Measurements from ENCODE around the gene NEGR1. TPM values are rescaled to one million over a fixed set of nuclear protein-coding genes. Genes with fewer than 3 reads are reported as not detected.

Gene NEGR1
- polyA plus RNA-seq, 4 donors, result 3.5 to 5.2 (median 4.1) TPM

DNA sequence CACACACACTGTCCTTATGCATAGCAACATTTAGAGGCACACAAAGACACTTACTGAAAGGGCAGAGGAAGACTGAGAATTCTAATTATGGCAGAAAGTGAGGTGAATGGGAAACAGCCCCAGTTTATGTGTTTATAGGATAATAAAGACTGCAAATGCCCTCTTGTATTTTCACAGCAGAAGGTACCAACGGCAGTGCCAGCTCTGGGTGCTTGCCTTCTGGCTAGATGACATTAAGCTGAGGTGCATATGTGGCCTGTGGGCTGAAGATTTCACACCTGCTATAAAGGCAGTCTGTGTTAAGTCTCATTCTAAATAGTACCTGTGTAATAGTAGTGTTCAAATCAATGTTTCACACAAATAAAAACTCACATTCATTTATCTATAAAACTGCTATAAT, 854.3 kb downstream of the NEGR1 start:
- no peak for DNase-seq (ENCODE audit: low read depth in 4 of 4, low spot score in 3 of 4)

DNA sequence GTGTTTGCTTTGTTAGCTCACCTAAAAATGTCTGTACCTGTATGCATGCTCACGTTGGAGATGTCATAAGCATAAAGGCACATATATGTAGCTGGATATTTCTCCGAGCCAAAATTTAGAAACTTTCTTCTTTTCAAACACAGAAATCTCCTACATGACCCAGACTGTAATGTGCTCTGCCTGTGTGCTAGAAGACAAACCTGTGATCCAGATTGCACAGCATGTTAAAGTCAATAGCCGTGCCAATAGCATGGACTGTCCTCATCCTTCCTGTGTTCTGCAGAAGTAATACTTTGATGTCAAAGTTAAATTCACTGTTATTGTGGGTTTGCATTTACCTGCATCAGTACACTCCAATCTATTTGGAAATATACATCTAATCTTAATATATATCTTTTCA, 855.3 kb downstream of the NEGR1 start:
- no peak for DNase-seq (ENCODE audit: low read depth in 4 of 4, low spot score in 3 of 4)

DNA sequence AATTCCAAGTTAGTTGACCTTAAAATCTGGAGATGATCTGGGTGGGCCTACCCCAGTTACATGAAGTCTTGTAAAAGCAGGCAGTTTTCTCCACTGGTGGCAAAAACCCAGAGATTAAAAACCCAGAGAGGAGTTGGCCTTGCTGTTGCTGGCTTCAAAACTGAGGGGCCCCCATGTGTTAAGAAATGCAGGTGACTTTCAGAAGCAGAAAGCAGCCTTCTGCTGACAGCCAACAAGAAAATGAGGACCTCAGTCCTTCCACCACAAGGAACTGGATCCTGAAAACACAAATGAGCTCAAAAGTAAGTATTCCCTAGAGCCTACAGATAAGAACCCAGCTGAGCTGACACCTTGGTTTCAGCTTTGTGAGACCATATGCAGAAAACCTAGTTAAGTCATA, 857.8 kb downstream of the NEGR1 start:
- DNase-seq (ENCODE audit: low read depth in 4 of 4, low spot score in 3 of 4), result no peak

DNA sequence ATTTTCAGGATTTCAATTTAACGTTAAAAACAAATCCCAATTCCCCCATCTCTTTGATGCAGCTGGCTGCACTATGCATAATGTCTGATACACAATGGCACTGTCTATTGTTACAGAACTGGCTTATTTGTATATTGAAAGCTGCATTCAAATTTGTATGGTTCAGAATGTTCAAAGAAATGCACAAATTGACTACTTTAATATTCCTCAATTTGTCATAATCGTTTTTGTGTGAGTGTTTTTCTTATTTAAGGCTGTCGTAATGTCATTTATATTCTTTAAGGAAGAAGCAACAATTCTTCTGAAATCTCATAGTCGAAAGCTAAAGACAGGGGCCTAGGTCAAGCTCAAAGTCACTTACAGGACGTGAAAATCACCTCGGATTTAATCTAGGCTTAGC, 860.1 kb downstream of the NEGR1 start:
- no peak for DNase-seq (ENCODE audit: low read depth in 4 of 4, low spot score in 3 of 4)

DNA sequence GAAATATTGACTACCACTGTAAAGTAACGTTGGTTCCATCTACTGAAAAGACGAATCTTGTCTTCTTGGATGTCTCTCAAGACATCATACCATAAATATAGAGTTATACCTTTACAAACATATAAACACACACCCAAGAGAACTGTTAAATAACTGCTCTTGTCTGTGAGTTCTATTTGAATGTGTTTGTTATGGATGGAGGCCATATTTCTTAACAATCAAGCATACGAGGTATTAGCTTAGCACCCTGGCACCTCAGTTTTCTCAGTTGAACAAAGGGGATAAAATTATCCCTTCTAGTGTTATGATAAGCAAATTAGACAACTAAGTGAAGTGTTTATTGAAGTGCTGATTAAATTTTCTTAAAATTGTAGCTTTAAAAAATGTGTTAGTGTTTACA, 864.9 kb downstream of the NEGR1 start:
- no peak for DNase-seq (ENCODE audit: low read depth in 4 of 4, low spot score in 3 of 4)

DNA sequence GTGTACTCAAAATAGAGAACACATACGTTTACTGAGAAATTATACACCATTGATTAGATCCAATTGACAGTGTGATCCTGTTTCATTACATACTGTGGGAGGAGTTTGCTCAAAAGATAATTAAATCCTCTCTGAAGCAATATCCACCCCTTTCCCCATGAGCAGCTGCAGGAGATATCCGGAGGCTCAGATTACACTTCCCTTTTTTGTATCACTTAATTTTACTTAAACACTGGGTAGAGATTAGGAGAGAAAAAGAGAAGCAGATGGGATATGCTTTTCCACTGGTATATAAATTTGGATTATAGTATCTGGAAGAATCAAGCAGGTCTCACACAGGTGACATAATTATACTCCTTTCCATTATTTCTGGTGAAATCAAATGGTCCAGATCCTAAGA, 868.2 kb downstream of the NEGR1 start:
- DNase-seq (ENCODE audit: low read depth in 4 of 4, low spot score in 3 of 4), result no peak

DNA sequence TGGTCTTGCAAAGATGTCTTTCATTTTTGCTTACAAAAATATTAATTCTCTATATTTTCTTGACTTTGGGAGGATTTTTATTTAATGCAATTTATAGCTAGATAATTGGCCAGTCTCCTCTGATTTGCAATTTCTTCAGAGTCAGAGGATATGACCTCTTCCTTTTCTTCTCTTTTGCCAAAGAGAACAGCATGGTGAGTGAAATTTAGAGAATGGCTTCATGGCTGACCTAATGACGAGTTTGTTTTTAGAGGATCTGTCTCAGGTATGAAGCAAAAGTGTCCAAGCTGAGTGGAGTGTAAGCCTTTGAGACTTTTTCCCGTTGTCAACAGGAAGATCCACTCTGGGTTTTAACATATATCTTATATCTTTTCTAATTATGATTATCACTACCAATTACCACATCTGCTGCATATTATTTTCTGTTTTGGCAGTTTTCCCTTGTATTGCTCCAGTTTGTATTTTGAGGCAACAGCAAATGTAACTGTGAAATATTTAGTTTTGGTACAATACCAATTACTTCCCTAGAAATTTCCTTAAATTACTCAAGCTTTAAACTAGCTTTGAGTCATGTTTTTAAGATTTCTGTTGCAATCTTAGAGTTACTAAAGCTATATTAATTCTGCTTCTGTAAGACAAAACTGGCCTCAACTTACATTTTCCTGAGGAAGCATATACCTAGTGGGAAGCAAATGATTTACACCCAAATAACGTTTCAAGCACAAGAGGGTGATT, 868.7 kb downstream of the NEGR1 start:
- no peak for DNase-seq (ENCODE audit: low read depth in 4 of 4, low spot score in 3 of 4)

DNA sequence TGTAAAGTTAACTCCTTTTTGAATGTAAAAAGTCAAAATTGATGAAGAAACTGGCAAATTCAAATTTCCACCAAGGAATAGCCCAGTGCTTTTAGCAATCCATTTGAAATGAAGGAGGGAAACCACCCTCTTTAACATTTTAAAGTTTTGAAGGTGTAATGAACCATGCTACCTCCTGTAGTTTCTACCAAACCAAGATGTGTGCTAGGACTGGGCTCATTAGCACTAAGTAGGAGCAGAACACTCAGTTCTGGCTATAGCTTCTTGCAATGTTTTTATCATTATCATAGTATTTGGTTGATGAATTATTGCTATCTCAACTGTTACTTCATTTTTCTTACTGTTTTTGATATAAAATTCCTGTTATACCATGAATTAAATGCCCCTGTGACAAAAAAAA, 882.3 kb downstream of the NEGR1 start:
- no peak for DNase-seq (ENCODE audit: low read depth in 4 of 4, low spot score in 3 of 4)

DNA sequence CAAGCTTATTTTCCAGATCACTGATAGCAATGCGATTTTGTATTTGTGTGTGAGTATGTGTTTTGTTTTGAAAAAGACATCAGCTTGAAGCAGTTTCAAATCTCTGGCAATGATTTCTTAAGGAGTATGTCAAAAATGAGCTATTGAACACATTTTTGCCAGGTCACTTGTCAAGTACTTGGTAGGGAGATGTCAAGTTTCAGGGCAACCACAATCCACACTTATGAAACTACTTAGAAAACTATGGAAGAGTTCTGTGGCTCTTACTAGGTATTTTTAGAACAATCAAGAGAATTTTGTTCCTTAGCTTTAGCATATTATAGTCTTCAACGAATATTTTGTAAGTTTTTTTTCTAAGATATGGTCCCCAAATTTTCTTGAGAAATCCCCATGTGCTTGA, 882.7 kb downstream of the NEGR1 start:
- no peak for DNase-seq (ENCODE audit: low read depth in 4 of 4, low spot score in 3 of 4)

DNA sequence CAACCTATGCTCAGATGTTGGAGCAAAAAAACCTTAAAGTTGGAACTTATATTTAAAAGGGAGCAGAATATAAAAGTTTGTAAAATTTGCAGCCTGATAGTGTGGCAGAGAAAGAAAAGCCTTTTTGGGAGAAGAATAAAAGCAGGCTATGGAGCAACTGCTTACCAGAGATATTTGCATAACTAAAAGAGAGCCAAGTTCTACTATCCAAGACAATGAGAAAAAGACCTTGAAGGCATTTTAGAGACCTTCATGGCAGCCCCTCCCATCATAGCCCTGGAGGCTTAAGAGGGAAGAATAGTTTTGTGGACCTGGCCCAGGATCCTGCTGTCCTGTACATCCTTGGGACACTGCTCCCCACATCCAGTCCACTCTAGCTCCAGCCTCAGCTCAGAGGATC, 889.0 kb downstream of the NEGR1 start:
- no peak for DNase-seq (ENCODE audit: low read depth in 4 of 4, low spot score in 3 of 4)

DNA sequence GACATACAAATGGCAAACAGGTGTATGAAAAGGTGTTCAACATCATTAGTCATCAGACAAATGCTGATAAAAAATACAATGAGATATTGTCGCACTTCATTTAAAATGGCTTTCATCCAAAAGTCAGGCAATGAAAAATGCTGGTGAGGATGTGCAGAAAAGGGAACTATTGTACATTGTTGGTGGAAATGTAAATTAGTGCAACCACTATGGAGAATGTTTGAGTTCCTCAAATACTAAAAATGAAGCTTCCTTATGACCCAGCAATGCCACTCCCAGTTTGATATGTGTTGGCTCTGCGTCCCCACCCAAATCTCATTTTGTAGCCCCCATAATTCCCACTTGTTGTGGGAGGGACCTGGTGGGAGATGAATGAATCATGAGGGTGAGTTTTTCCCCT, 891.8 kb downstream of the NEGR1 start:
- DNase-seq (ENCODE audit: low read depth in 4 of 4, low spot score in 3 of 4), result no peak

DNA sequence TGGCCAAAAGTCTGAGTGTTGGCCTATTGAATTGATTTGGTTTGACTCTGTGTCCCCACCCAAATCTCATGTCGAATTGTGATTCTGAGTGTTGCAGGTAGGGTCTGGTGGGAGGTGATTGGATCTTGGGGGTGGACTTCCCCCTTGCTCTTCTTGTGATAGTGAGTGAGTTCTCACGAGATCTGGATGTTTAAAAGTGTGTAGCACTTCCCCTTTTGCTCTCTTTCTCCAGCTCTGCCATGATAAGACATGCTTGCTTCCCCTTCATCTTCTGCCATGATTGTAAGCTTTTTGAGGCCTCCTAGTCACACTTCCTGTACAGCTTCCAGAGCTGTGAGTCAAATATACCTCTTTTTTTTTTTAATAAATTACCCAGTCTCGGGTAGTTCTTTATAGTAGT, 904.5 kb downstream of the NEGR1 start:
- DNase-seq (ENCODE audit: low read depth in 4 of 4, low spot score in 3 of 4), result no peak

DNA sequence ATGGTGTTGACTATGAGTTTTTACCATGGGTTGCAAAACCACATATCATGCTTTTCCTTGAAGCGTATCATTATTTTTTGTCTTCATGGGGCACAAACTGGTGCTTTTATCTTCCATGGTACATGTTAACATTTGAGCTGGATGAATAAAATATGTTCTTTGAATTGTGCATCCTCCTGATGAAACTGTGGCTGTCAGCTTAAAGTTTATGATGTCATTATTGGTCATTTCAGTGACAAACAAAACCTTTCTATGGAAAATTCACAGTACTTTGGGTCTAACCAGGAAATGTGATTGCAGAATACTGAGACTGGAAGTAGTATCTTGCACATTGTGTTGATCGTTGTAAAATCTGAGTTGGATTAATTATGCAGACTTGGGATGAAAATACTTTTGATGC, 909.8 kb downstream of the NEGR1 start:
- DNase-seq (ENCODE audit: low read depth in 4 of 4, low spot score in 3 of 4), result no peak

DNA sequence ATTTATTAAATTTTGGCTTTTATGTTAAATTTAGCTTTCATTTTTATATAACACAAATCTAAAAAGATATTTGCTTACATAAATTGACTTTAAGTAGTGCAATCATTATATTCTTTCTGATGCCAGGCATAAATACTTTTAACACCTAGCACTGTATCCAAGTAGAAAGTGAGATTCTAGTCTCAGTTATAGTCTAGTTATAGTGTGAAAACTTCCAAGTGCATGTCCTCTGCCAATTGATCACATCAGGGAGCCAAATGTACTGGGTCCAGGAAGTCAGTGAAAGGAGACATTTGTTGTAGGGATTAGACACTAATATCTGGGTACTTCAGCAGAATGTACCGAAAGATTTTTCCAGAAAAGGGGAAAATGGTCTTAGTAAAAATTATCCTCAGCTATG, 910.8 kb downstream of the NEGR1 start:
- DNase-seq (ENCODE audit: low read depth in 4 of 4, low spot score in 3 of 4), result no peak

DNA sequence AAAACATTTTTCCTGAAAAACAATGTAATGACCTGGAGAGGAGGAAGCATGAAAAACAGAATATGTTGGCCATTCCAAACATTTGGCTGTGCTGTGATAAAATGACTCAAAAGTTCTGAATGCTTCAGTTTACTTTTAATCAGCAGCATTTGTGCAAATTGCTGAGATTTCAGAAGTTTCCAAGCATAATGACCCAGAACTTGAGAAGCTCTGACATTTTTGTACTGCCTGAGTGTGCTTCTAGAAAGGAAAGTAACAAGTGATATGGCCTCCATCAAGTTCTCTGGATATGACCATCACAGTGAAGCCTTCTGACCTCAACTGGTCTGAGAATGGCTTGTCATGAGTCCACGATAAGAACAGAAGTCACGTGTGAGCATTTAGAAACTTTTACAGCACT, 918.1 kb downstream of the NEGR1 start:
- DNase-seq (ENCODE audit: low read depth in 4 of 4, low spot score in 3 of 4), result no peak

DNA sequence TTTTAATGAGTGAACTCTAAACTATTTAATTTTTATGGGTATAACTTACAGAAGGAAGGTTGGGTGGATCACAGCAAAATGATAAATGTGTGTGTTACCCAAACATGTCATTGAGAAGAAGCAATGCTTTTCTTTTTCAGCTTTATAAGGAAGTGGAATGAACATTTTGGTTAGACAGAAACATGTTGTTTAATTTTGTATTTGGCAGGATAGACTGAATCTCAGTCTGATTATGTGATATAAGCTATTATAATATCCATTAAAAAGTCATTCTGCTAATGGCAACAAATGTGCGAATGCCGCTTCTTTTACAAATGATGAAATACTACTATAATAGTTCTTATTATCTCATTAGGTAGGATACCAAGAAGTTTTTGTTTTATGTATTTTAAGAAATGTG, 919.6 kb downstream of the NEGR1 start:
- DNase-seq (ENCODE audit: low read depth in 4 of 4, low spot score in 3 of 4), result no peak

DNA sequence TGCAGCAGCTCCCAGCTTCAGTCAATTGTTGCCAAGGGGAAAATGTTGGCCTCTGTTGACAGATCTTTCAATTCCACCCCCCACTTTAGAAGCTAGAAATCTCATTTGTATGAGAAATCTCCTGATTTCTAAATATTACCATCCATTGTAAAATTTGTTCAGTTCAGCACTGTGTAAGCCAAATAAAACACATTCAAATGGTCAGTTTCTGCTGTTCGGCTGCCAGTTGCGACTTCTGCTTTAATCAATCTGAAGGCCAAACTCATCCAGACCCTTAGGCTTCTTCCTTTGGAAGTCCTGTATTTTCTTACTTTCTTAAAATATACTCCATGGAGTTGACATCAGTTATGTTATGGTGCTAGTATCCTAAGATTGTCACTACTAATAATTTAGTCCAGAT, 920.3 kb downstream of the NEGR1 start:
- DNase-seq (ENCODE audit: low read depth in 4 of 4, low spot score in 3 of 4), result no peak

DNA sequence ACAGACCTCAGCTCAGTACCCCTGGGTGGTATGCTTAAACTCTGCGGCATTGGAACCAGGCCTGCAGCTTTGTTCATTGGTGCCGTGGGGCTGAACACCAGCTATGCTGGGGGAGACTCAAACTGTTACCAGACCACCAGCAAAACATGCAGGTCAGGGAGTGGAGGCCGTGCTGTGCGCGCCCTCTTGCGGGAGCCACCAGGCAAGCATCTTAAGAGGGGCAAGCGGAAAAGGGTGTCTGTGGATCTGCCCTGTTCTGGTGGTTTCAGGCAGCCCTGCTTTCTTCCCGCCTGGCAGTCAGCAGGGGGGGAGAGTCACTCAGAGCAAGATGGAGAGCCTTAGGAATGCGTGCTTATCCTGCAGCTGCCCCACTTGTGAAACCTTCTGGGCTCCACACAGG, 924.6 kb downstream of the NEGR1 start:
- DNase-seq (ENCODE audit: low read depth in 4 of 4, low spot score in 3 of 4), result no peak

DNA sequence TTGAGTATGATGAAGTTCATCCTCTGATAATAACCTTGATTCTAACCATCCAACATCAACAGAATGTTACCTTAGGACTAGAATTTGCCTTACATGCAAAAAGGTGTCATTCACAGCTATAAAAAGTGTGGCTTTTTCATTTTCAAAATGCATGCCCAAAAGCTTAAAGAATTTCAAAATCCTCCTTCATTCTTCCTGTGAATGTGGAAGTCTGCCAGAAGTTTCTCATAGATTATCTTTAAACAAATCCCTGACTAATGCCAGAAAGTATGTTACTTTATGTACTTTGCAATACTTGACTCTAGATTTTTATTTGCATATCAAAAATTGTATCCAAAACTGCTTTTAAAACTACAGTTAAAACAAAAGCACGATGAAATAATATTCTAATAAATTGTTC, 930.9 kb downstream of the NEGR1 start:
- no peak for DNase-seq (ENCODE audit: low read depth in 4 of 4, low spot score in 3 of 4)

DNA sequence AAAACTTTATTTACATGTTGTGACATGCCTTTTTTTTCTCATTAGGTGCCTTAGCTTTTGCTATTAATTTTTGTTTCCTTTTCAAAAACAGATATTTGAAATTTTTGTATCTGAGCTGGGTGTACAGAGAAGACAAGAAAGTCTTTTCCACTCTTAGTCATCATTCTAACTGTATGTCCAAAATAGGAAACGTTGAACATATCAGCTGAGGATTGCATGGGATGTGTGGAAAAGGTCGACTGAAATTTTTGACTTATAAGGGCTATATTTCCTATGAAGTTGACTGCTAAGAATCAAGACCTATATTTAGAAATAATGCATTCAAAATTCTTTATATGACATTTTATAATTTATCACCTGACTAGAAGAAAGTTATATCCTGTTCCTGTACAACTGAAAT, 931.5 kb downstream of the NEGR1 start:
- DNase-seq (ENCODE audit: low read depth in 4 of 4, low spot score in 3 of 4), result no peak

DNA sequence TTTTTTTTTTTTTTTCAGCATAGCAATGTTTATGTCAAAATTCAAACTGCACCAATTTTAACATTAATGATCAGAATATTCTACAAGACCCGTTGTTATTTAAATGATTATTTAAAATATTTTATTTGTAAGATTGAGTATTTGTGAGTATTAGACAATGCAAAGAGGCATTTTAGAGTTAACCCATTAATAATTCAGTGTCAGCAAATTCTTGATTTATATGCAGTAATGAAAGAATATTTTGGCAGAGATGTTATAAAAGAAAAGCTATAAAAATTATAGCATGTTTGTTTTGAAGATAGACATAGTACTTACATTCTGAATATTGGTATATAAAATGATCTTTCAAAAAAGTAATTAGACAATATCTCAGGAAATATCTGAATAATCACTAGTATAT, 932.0 kb downstream of the NEGR1 start:
- DNase-seq (ENCODE audit: low read depth in 4 of 4, low spot score in 3 of 4), result no peak

Data from right renal pelvis (tissue), 4 donors.